Endothelial cell of umbilical vein (primary cell): ENCODE data around the gene ULK4. TPM values are rescaled to one million over a fixed set of nuclear protein-coding genes. Genes with fewer than 3 reads are reported as not detected.

Experiments used
- BruUV-seq: library from RNA; stranded (reverse); fragments of 400-500 nt; replicated peaks from 2 replicates; lab custom pipeline; 2021; lab: Mats Ljungman, UMichigan
- CTCF ChIA-PET: fragments of 300-600, 350-600 bp; sonication (Branson Sonifier 250); formaldehyde crosslinking; loops from one replicate; lab custom pipeline; 2021; ENCODE audit warnings: antibody characterized with exemption, inconsistent platforms; lab: Charles Lee
- POLR2A ChIA-PET: fragments of 300-600, 350-600 bp; sonication (Branson Sonifier 250); formaldehyde crosslinking; loops from one replicate; lab custom pipeline; 2021; ENCODE audit warnings: antibody characterized with exemption, inconsistent platforms; lab: Charles Lee
- DNase-seq: peaks from one replicate; pipeline ENCODE4 v3.0.0-alpha.2; 2011; ENCODE audit warnings: low read depth, low spot score
- FAIRE-seq: peaks from 2 replicates; lab custom pipeline; 2011; peaks lifted over from hg19 to GRCh38; lab: Jason Lieb, UNC
- H2AFZ ChIP-seq: 2 replicates; pipeline ENCODE4 v1.6.0; 2012; ENCODE audit warnings: low read depth, low read length, control low read depth, inconsistent platforms
- H3K27ac ChIP-seq: 2 replicates; pipeline ENCODE4 v1.5.1; 2011; ENCODE audit warnings: low read depth, mild to moderate bottlenecking, control low read depth, low read length, moderate library complexity; ENCODE audit not compliant: insufficient read depth
- H3K27me3 ChIP-seq, 2 experiments: 2 replicates each; pipeline versions ENCODE4 v1.6.0 to v1.6.1; 2011; ENCODE audit warnings: low read length in 2 of 2, mixed read lengths in 1 of 2; ENCODE audit not compliant: control insufficient read depth in 2 of 2, insufficient read depth in 2 of 2
- H3K36me3 ChIP-seq, 2 experiments: 2 replicates in 1 of 2; 3 replicates in 1 of 2; pipeline ENCODE4 v1.5.1; 2011; ENCODE audit warnings: low read length in 2 of 2, mild to moderate bottlenecking in 1 of 2, moderate library complexity in 1 of 2; ENCODE audit not compliant: control insufficient read depth in 2 of 2, insufficient read depth in 2 of 2; ENCODE audit errors: extremely low read depth in 1 of 2
- H3K4me1 ChIP-seq: 3 replicates; pipeline ENCODE4 v1.5.1; 2011; ENCODE audit warnings: mild to moderate bottlenecking, low read length; ENCODE audit not compliant: control insufficient read depth, insufficient read depth; ENCODE audit errors: extremely low read depth
- H3K4me2 ChIP-seq: 2 replicates; pipeline ENCODE4 v1.6.1; 2011; ENCODE audit warnings: low read length, control low read depth, mixed read lengths; ENCODE audit not compliant: insufficient read depth
- H3K4me3 ChIP-seq, 3 experiments: fragments of 200-600 bp in 1 of 3; sonication (generic), shearing (Covaris generic) in 1 of 3; replicated peaks in 1 of 3; 2 replicates each; pipeline ENCODE4 v1.5.1; 2011 to 2016; ENCODE audit warnings: control low read depth in 3 of 3, low read length in 3 of 3, mild to moderate bottlenecking in 2 of 3, inconsistent platforms in 1 of 3, low read depth in 1 of 3, moderate library complexity in 1 of 3; ENCODE audit not compliant: insufficient read depth in 1 of 3
- H3K79me2 ChIP-seq: 2 replicates; pipeline ENCODE4 v1.6.0; 2012; ENCODE audit warnings: low read length, inconsistent platforms; ENCODE audit not compliant: control insufficient read depth, insufficient read depth
- H3K9ac ChIP-seq: replicated peaks from 2 replicates; pipeline ENCODE3; 2011; ENCODE audit warnings: low read length, control low read depth; ENCODE audit not compliant: insufficient read depth; ENCODE audit errors: extremely low read depth
- H3K9me1 ChIP-seq: replicated peaks from 3 replicates; pipeline ENCODE4 v1.6.0; 2011; ENCODE audit warnings: mild to moderate bottlenecking, low read length; ENCODE audit not compliant: control insufficient read depth, insufficient read depth; ENCODE audit errors: extremely low read depth
- H3K9me3 ChIP-seq: replicated peaks from 2 replicates; pipeline ENCODE4 v1.5.1; 2012; ENCODE audit warnings: low read length, inconsistent platforms; ENCODE audit not compliant: control insufficient read depth, insufficient read depth
- H4K20me1 ChIP-seq: replicated peaks from 2 replicates; pipeline ENCODE3; 2011; ENCODE audit warnings: mild to moderate bottlenecking, low read length; ENCODE audit not compliant: control insufficient read depth, insufficient read depth; ENCODE audit errors: extremely low read depth
- FOS ChIP-seq: IDR thresholded peaks from 2 replicates; pipeline ENCODE4 v1.6.1; 2011; ENCODE audit warnings: mild to moderate bottlenecking, low read length, moderate library complexity, borderline replicate concordance; ENCODE audit not compliant: insufficient read depth
- GATA2 ChIP-seq: IDR thresholded peaks from 2 replicates; pipeline ENCODE4 v1.7.0; 2011; ENCODE audit warnings: low read depth, mild to moderate bottlenecking, moderate library complexity, mixed read lengths, low read length; ENCODE audit not compliant: insufficient read length, insufficient read depth
- JUN ChIP-seq: IDR thresholded peaks from 2 replicates; pipeline ENCODE4 v1.6.1; 2011; ENCODE audit warnings: borderline replicate concordance, low read depth; ENCODE audit not compliant: insufficient read length, insufficient read depth
- MYC ChIP-seq: IDR thresholded peaks from one replicate; pipeline ENCODE4 v1.6.1; 2011; ENCODE audit warnings: mild to moderate bottlenecking, low read depth, low read length
- dilution Hi-C: fragments of 300-500 bp; cut with MboI; formaldehyde crosslinking; loops from one replicate; pipeline ENCODE4 v1.15.0; 2019; ENCODE audit warnings: low sequenced_read_pairs; ENCODE audit not compliant: extremely low pct_ligation_motif_present
- intact Hi-C: fragments of 100-400 bp; cut with micrococcal nuclease; formaldehyde crosslinking; loops from one replicate; pipeline ENCODE4 v1.10.0; 2022
- polyA plus RNA-seq, 4 experiments: library from polyadenylated mRNA; depleted of rRNA in 3 of 4; stranded (reverse) in 3 of 4; unstranded in 1 of 4; fragments of >200 nt; gene quantifications; 2 replicates each; pipeline versions ENCODE4 v1.2.1 to v1.2.3, GENCODE V29; 2011 to 2012; ENCODE audit warnings: missing spikeins in 1 of 4
- total RNA-seq: library from RNA; stranded (reverse); gene quantifications from 2 replicates; pipeline ENCODE4 v1.2.3, GENCODE V29; 2021
- TF ChIP-seq, protein P1 (sequence below): IDR thresholded peaks from 2 replicates; pipeline ENCODE4 v1.6.1; 2011; ENCODE audit not compliant: insufficient read depth, insufficient read length
- TF ChIP-seq, protein P2 (sequence below), 2 donors: IDR thresholded peaks; 1 replicate in 1 of 2; 2 replicates in 1 of 2; pipeline ENCODE4 v1.5.1; 2011; ENCODE audit warnings: low read length in 2 of 2, mild to moderate bottlenecking in 2 of 2, moderate library complexity in 2 of 2, control low read depth in 1 of 2, inconsistent platforms in 1 of 2, low read depth in 1 of 2; ENCODE audit not compliant: insufficient read depth in 1 of 2; ENCODE audit errors: extremely low read depth in 1 of 2

Gene ULK4
- total and polyA plus RNA-seq, 2 donors (not counting 3 experiments of a cell fraction or from before 2014, with no cell fraction given), result 3.3 to 16.0 TPM

DNA sequence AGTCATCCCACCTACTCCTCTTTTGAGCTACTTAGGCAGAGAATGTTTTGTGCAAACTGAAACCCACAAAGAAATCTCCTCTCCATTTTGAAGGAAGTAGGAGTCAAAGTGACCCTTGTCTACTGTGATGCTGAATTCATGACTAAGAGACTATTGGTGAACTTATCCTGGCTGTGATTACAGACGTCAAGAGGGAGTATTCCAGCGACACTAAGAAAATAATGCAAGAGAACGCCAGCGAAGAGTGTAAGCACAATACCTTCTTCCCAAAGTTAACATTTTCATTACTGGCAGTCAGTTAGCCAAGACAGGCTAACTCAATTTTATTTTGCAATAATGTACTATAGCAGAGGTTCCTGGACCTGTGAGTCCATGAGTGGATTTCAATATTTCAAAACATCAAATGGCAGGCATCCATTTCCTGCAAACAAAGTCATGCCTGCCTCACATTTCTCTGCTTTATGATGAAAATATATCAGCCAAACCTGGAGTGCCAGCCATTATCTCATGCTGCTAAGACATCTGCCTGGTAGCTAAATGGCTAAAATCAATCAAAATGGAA, 703.6 kb downstream of the ULK4 start:
- BruUV-seq, result no TSS peak
- Histone ChIP-seq H3K36me3 (no peaks in the 10 kb centered on the region), H3K27ac (no peak overlapping the region), H3K9me3 (no peaks in the 10 kb centered on the region), H3K4me1 (no peaks in the 10 kb centered on the region), H3K79me2 (no peaks in the 10 kb centered on the region), H3K27me3 (no peaks in the 10 kb centered on the region), H3K4me3 (no peak overlapping the region), H3K4me2 (no peak overlapping the region), H2AFZ (no peak overlapping the region), H3K9ac (no peak overlapping the region), H3K9me1 (no peaks in the 10 kb centered on the region), H4K20me1 (no peaks in the 10 kb centered on the region)
- dilution Hi-C loops, result no loop called here
- no peak for DNase-seq
- FAIRE-seq, result no peak
- CTCF ChIA-PET, result no interaction called here
- intact Hi-C loops, result no loop called here
- TF ChIP-seq FOS (no peak), GATA2 (no peak), JUN (no peak), MYC (no peak)
- TF ChIP-seq, protein P1, sequence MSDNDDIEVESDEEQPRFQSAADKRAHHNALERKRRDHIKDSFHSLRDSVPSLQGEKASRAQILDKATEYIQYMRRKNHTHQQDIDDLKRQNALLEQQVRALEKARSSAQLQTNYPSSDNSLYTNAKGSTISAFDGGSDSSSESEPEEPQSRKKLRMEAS, result no peak
- TF ChIP-seq, protein P2, sequence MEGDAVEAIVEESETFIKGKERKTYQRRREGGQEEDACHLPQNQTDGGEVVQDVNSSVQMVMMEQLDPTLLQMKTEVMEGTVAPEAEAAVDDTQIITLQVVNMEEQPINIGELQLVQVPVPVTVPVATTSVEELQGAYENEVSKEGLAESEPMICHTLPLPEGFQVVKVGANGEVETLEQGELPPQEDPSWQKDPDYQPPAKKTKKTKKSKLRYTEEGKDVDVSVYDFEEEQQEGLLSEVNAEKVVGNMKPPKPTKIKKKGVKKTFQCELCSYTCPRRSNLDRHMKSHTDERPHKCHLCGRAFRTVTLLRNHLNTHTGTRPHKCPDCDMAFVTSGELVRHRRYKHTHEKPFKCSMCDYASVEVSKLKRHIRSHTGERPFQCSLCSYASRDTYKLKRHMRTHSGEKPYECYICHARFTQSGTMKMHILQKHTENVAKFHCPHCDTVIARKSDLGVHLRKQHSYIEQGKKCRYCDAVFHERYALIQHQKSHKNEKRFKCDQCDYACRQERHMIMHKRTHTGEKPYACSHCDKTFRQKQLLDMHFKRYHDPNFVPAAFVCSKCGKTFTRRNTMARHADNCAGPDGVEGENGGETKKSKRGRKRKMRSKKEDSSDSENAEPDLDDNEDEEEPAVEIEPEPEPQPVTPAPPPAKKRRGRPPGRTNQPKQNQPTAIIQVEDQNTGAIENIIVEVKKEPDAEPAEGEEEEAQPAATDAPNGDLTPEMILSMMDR (IDR thresholded peaks at IDR 0.05; ENCODE audit: extremely low read depth in 1 of 2, insufficient read depth in 1 of 2, low read depth in 1 of 2, low read length in 2 of 2), result no peak
- POLR2A ChIA-PET, result no interaction called here
